Gastroesophageal sphincter (tissue), 3 donors: ENCODE results near the gene TSHZ2.

Experiments
- CTCF ChIP-seq, 4 experiments: fragments of 200-600 bp in 2 of 4; fragments of 450-650 bp in 2 of 4; sonication (generic) in 1 of 4; IDR thresholded peaks; one replicate each; pipeline ENCODE4 v1.5.1; 2017 to 2019; ENCODE audit warnings: antibody characterized with exemption in 4 of 4, mild to moderate bottlenecking in 2 of 4, moderate library complexity in 2 of 4
- EP300 ChIP-seq: sonication (generic); formaldehyde crosslinking; IDR thresholded peaks from one replicate; pipeline ENCODE4 v1.6.1; 2017; ENCODE audit warnings: antibody characterized with exemption, mild to moderate bottlenecking
- POLR2A ChIP-seq, 2 donors: fragments of 450-650 bp; IDR thresholded peaks; one replicate each; pipeline ENCODE4 v1.6.1; 2017; ENCODE audit warnings: antibody characterized with exemption in 2 of 2, mild to moderate bottlenecking in 2 of 2, moderate library complexity in 1 of 2
- POLR2AphosphoS5 ChIP-seq: sonication (generic); formaldehyde crosslinking; IDR thresholded peaks from one replicate; pipeline ENCODE4 v1.6.1; 2017; ENCODE audit warnings: antibody characterized with exemption

DNA sequence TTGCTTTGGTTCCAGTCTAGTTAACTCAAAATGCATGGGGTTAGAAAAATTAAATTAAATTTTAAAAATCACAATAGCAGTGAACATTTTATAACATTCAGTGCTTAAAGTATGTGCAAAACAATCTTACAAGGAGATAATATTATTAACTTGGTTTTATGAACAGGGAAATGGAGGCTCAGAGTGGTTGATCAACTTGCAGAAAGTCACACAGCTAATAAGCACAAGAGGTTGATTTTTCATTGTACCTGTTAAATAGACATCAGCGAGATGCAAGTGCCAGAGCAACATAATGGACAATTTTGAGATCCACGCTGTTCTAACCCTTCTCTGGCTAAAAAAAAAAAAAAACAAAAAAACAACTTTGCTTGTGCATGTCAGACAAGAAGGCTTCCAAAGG lies 219.8 kb downstream of the TSHZ2 start:
- TF ChIP-seq POLR2A (IDR thresholded peaks at IDR 0.05) = no peak
- TF ChIP-seq CTCF (IDR thresholded peaks at IDR 0.05) = no peak
- TF ChIP-seq POLR2AphosphoS5 = no peak
- TF ChIP-seq EP300 = no peak
